ENCODE results near the gene CTSG.

The CTSG gene, protein sequence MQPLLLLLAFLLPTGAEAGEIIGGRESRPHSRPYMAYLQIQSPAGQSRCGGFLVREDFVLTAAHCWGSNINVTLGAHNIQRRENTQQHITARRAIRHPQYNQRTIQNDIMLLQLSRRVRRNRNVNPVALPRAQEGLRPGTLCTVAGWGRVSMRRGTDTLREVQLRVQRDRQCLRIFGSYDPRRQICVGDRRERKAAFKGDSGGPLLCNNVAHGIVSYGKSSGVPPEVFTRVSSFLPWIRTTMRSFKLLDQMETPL

DNA sequence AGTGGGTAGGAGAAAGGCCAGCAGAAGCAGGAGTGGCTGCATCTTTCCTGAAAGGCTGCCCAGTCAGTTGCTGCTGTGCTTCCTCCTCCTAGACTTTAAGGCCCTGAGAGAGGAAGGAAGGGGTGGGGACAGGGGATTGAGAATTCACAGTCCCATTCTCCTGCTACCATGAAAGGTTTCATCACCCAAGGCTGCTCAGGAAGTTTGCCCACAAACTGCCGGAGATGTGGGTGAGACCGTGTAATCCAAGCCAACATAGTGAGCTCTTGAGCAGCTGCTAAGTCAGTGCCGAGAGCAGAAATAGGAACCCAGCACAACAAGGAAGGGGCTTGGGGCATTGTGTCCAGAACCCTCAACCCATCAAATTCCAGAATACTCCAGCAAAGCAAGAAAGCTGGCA is at the start of gene CTSG:
Gene CTSG (minus strand): TSS at position 69 of the 400 bp plus-strand sequence. CDS start 27 bp downstream, at position 42.
- DNase-seq (ENCODE audit: extremely low read depth, low read depth): no peak
- TF ChIP-seq, protein P1, sequence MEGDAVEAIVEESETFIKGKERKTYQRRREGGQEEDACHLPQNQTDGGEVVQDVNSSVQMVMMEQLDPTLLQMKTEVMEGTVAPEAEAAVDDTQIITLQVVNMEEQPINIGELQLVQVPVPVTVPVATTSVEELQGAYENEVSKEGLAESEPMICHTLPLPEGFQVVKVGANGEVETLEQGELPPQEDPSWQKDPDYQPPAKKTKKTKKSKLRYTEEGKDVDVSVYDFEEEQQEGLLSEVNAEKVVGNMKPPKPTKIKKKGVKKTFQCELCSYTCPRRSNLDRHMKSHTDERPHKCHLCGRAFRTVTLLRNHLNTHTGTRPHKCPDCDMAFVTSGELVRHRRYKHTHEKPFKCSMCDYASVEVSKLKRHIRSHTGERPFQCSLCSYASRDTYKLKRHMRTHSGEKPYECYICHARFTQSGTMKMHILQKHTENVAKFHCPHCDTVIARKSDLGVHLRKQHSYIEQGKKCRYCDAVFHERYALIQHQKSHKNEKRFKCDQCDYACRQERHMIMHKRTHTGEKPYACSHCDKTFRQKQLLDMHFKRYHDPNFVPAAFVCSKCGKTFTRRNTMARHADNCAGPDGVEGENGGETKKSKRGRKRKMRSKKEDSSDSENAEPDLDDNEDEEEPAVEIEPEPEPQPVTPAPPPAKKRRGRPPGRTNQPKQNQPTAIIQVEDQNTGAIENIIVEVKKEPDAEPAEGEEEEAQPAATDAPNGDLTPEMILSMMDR (IDR thresholded peaks at IDR 0.05; ENCODE audit: low read depth, low read length): no peak

DNA sequence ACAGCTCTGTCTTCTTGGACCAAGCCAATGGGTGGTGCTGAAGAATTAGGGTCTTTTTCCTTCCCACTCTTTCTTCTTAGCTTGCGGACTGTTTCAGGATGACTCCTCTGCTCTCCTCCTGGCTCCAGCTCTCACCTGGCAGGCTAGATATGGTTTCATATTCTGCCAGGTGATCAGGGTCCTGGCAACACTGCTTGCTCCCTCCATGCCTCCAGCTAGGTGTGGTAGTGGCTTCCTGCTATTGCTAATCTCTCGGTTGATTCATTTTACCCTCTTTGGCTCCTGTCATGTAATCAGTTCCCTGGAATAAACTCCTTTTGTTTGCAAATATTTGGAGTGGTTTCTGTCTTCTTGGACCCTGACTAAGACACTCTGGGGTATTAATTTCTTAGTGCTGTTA is 37.7 kb upstream of the CTSG start:
- DNase-seq (ENCODE audit: extremely low read depth, low read depth): no peak
- TF ChIP-seq, protein P1 (IDR thresholded peaks at IDR 0.05; ENCODE audit: low read depth, low read length): no peak

DNA sequence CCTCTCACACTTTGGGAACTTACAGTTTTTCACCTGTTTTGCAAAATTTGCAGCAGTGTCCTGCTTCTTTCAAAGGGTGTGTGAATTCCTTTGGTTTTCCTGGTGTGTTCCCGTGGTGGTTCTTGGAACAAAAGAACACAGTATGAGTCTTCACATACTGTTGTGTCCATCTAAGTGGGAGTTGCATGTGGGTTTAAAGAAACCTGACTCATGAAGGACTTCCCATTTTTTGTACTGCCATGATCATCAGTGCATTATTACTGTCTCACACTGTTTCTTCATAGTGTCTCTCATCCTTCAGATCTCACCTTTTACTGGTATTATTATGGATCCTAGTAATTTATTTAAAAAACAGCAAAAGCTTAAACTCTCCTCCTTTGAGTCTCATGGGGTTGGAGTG is 37.2 kb upstream of the CTSG start:
- no peak for DNase-seq (ENCODE audit: extremely low read depth, low read depth)
- TF ChIP-seq, protein P1 (IDR thresholded peaks at IDR 0.05; ENCODE audit: low read depth, low read length): no peak

DNA sequence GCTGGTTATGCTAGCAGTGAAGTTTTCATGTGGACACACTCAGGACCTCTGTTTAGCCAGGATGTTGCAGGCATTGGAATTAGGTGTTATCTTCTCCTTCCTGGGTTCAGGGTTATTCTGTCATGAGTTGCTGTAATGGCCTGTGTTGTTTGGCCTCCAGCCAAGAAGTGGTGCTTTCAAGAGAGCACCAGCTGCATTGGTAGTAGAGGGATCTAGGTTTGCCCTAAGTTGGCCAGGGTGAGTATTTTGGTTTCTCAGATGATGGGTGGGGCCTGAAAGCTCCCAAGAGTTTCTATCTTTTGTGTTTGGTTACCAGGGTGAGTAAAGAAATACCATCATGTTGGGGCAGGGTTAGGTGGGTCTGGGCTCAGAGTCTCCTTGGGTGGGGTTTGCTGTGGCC is 36.1 kb upstream of the CTSG start:
- no peak for DNase-seq (ENCODE audit: extremely low read depth, low read depth)
- TF ChIP-seq, protein P1 (IDR thresholded peaks at IDR 0.05; ENCODE audit: low read depth, low read length): no peak

DNA sequence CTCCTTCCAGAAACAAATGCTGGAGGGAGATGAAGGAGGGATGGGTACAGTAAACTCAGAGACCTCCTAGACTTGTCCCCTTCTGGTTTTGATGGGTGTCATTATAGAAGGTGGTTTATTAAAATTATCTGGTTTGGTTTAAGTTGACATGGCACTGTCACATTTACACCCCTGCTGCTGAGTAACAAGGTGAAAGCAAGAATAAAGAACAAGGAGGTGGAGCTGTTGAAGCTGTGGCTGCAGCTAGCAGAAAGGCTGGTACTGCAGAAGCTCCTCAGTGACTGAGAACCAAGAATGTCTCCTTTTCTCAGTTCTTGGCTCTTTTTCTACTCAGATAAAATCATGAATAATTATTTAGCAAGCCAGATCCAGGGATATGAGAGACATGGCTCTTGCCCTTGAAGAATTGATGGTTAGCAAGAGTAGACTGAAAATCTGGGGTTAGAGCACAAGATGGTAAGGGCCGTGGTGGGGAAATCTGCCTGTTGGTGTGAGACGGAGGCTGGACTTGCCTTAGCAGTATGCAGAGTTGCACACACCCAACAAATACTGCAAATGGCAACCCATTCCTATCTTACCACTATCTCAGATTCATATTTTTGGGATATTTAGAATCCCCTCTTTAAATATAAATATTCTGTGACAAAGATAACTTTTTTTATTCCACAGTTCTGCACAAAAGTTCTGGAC is 33.8 kb upstream of the CTSG start, which contains the start of gene GZMH:
Gene GZMH (minus strand): TSS at position 31 of the 690 bp plus-strand sequence. CDS start 72 bp downstream, outside the sequence.
- DNase-seq (ENCODE audit: extremely low read depth, low read depth): no peak
- TF ChIP-seq, protein P1 (IDR thresholded peaks at IDR 0.05; ENCODE audit: low read depth, low read length): no peak

DNA sequence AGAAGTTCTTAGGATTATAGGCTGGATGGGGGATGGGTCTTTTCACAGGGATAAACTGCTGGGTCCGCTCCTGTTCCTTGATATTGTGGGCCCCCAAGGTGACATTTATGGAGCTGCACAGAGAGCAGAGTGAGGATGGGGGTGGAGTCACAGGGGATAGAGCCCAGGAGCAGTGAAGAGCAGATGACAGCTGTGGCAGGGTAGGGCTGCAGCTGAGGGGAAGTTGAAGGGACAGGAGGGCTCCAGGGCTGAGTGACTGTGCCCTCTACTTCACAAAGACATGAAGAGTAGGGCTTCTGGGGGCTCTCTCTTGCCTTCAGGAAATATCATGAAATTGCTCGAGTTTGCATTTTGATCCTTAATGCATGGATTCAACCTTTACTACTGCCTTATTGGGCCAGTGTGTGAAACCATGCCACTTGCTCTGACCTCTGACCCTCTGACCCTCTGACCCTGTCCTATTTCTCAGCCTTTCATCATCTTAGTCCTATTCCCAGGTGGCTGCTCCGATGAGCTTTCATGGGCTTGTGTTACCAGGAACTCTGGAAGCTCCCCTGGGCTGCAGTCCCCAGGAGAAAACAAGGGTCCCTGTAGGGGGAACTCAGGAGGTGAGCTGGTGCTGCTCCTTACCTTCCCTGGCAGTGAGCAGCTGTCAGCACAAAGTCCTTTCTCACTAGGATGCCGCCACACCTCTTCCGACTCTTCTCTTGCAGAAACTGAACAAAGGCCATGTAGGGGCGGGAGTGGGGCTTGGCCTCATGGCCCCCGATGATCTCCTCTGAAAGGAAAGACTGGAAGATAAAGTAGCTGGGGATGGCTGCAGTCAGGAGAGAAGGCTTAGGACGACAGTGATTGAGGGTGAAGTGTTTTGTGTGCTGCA is 31.8 kb upstream of the CTSG start:
- no peak for DNase-seq (ENCODE audit: extremely low read depth, low read depth)
- TF ChIP-seq, protein P1 (IDR thresholded peaks at IDR 0.05; ENCODE audit: low read depth, low read length): no peak

All from AG09319 (cell line).